HG03175 (cell line): Measurements from ENCODE around the gene KRTAP4-7.
"Not testable (repeated sequence)": the region's sequence is repeated elsewhere in the genome, so short reads cannot be mapped to it uniquely, and the experiment has no call there.

Experiments used
- ATAC-seq: cut with Tn5 transposase; IDR thresholded peaks from one replicate; pipeline ENCODE4 v1.9.1; 2021; ENCODE audit warnings: mild to moderate bottlenecking, moderate library complexity; ENCODE audit not compliant: unreplicated experiment

Gene KRTAP4-7

GRCh38 chr17:41107941-41108450, 24.0 kb downstream of the KRTAP4-7 start:
- no peak for ATAC-seq

- ATAC-seq, result not testable (repeated sequence)
Observed at GRCh38 chr17:41108728-41109386, 24.9 kb downstream of the KRTAP4-7 start.

GRCh38 chr17:41111151-41111885, 27.4 kb downstream of the KRTAP4-7 start:
- ATAC-seq, result no peak

- no peak for ATAC-seq
Observed at GRCh38 chr17:41116297-41116696, 32.3 kb downstream of the KRTAP4-7 start.

GRCh38 chr17:41117846-41118386, 34.0 kb downstream of the KRTAP4-7 start, which contains the start of gene KRTAP4-11:
TSS of gene KRTAP4-11 (minus strand) at chr17:41118373. CDS start at chr17:41118315, 58 bp downstream.
- not testable (repeated sequence) for ATAC-seq

- ATAC-seq, result no peak
Observed at GRCh38 chr17:41118721-41119120, 34.8 kb downstream of the KRTAP4-7 start.

GRCh38 chr17:41119696-41120690, 36.0 kb downstream of the KRTAP4-7 start:
- ATAC-seq, result not testable (repeated sequence)

- ATAC-seq, result no peak
Observed at GRCh38 chr17:41121742-41122141, 37.8 kb downstream of the KRTAP4-7 start.

- not testable (repeated sequence) for ATAC-seq
Observed at GRCh38 chr17:41123292-41123990, 39.5 kb downstream of the KRTAP4-7 start.

GRCh38 chr17:41123991-41124371, 40.0 kb downstream of the KRTAP4-7 start, which contains the start of gene KRTAP4-12:
TSS of gene KRTAP4-12 (minus strand) at chr17:41124182. CDS start at chr17:41124122, 60 bp downstream.
- not testable (repeated sequence) for ATAC-seq

- no peak for ATAC-seq
Observed at GRCh38 chr17:41125064-41125463, 41.1 kb downstream of the KRTAP4-7 start.

- no peak for ATAC-seq
Observed at GRCh38 chr17:41126412-41126811, 42.5 kb downstream of the KRTAP4-7 start.

GRCh38 chr17:41127371-41127770, 43.4 kb downstream of the KRTAP4-7 start:
- ATAC-seq, result no peak

GRCh38 chr17:41131979-41132378, 48.0 kb downstream of the KRTAP4-7 start:
- ATAC-seq, result no peak

GRCh38 chr17:41133880-41134735, 50.2 kb downstream of the KRTAP4-7 start:
- no peak for ATAC-seq
